ENCODE data around the gene CHRNA5.

Gene CHRNA5

DNA sequence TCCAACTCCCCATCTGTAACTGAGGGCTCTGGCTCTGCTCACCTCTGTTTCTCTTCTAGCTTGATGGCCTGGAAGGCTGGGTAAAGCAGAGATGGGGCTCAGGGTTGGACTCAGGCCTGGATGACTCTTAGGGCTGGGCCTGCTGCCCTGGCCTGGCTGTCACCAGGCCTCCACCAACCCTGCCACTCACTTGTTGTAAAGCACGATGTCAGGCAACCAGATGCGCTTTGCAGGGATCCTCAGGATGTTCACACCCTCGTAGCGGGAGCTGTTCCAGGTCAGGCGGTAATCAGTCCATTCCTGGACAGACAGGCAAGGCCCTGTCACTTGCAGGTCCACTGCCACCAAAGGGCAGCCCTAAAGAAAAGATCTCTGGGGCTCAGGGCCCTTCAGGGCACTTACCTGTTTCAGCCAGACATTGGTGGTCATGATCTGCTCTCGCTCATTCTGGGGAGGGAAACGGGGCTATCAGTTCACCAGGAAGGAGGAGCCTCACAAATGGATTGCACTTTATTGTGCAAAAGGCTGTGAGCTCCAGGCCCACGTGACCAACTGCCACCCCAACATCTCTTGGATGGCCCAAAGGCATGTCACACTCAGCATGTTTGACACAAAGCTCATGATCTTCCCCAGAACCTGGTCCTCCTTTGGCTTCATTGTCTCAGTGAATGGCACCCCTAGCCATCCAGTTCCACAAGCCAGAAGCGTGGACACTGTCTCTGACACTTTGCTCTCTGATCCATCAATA lies 65.7 kb downstream of the CHRNA5 start:
- no peak overlapping the region for H3K9ac ChIP-seq (ENCODE audit: insufficient read length, low read depth)

DNA sequence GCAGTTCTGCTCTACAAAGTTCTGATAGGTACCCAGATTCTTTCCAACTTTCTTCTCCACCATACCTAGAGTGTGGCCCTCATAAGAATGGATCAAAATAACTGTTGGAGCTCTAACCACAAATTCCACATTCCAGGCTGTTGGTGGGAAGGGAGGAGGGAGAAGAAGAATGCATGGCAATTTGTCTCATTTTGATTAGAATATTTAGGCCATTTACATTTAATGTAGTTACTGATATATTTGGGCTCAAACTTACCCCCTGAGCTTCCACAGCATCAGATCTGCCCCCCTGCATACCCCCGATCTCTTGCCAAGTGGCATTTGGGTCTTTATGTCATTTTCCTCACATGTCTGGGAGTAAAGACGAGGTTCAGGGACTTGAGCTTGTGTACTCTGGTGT lies 68.0 kb downstream of the CHRNA5 start:
- H3K27me3 ChIP-seq (ENCODE audit: insufficient read depth, insufficient read length) = no peaks in the 10 kb centered on the region
- peaks cover 4% of the 10 kb centered on the region for H3K4me1 ChIP-seq (ENCODE audit: insufficient read depth, insufficient read length)
- H3K9me3 ChIP-seq (ENCODE audit: insufficient read depth, low read length) = peaks cover 8% of the 10 kb centered on the region; the same call in 1 of the 2 replicates
- no peak for TF ChIP-seq YY1 (IDR thresholded peaks at IDR 0.05; ENCODE audit: insufficient read depth, insufficient read length)
- TF ChIP-seq ZNF274 (IDR thresholded peaks at IDR 0.05; ENCODE audit: low read depth, low read length) = no peak
- TF ChIP-seq SUZ12 (IDR thresholded peaks at IDR 0.05; ENCODE audit: extremely low read depth, insufficient read depth, insufficient read length) = no peak
- no peak overlapping the region for H3K4me3 ChIP-seq (ENCODE audit: insufficient read length, low read depth)
- H3K36me3 ChIP-seq (ENCODE audit: insufficient read depth, insufficient read length, low read length) = no peaks in the 10 kb centered on the region
- H3K9ac ChIP-seq (ENCODE audit: insufficient read length, low read depth) = no peak overlapping the region
- DNase-seq (ENCODE audit: low read depth, low spot score) = no peak

More for the DNA sequence above, 65.7 kb downstream of the CHRNA5 start:
- Histone ChIP-seq H3K36me3 (ENCODE audit: insufficient read depth, insufficient read length, low read length) (no peaks in the 10 kb centered on the region), H3K4me1 (ENCODE audit: insufficient read depth, insufficient read length) (no peaks in the 10 kb centered on the region), H3K9me3 (ENCODE audit: insufficient read depth, low read length) (peaks cover 8% of the 10 kb centered on the region; the same call in 1 of the 2 replicates), H3K4me3 (ENCODE audit: insufficient read length, low read depth) (no peak overlapping the region), H3K27me3 (ENCODE audit: insufficient read depth, insufficient read length) (no peaks in the 10 kb centered on the region)
- DNase-seq (ENCODE audit: low read depth, low spot score) = no peak
- TF ChIP-seq SUZ12 (IDR thresholded peaks at IDR 0.05; ENCODE audit: extremely low read depth, insufficient read depth, insufficient read length) (no peak), YY1 (IDR thresholded peaks at IDR 0.05; ENCODE audit: insufficient read depth, insufficient read length) (no peak), ZNF274 (IDR thresholded peaks at IDR 0.05; ENCODE audit: low read depth, low read length) (no peak)

DNA sequence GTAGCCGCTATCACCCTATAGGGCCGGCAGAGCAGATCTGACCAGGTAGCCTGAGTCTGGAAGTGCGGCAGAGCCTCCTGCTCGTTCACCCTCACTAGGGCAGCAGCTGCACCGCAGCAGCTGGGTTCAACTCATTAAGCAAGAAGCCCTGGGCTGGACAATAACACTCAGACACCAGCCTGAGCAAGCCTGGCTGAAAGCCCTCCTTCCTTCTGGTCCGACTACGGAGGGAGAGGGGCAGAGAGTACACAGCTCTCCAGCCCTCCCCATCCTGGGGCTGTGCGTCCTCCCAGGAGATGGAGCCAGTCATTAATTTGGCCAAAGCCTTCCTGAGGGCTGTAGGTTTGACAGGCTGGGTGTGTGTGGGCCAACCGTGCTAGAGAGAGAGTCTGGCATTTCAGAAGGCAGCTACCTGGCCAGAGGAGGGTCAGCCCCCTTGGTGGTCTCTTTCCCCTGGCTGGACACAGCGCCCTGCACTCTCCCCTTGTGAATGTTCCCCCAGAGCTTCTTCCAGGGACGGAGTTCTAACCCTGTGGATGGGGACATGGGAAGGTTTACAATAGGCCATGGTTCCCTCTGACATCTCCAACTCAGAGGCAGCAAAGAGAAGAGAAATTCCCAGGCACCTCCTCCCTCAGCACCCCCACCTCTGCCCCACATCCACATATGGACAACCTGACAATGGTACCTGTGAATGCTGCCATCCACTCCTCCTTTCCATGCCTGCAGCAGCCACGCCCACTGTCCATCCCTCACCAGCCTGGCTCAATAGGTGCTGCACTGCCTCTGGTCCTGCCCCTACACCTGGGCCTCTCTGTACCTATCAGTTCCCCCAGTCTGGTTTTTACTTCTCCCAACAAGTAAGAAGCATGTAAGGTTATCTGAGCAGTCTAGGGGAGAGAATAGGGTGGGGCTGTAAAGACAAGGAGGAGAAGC lies 69.2 kb downstream of the CHRNA5 start:
- no peaks in the 10 kb centered on the region for H3K36me3 ChIP-seq (ENCODE audit: insufficient read depth, insufficient read length, low read length)
- TF ChIP-seq YY1 (IDR thresholded peaks at IDR 0.05; ENCODE audit: insufficient read depth, insufficient read length) = no peak
- TF ChIP-seq SUZ12 (IDR thresholded peaks at IDR 0.05; ENCODE audit: extremely low read depth, insufficient read depth, insufficient read length) = no peak
- no peak for TF ChIP-seq ZNF274 (IDR thresholded peaks at IDR 0.05; ENCODE audit: low read depth, low read length)
- H3K9ac ChIP-seq (ENCODE audit: insufficient read length, low read depth) = no peak overlapping the region

DNA sequence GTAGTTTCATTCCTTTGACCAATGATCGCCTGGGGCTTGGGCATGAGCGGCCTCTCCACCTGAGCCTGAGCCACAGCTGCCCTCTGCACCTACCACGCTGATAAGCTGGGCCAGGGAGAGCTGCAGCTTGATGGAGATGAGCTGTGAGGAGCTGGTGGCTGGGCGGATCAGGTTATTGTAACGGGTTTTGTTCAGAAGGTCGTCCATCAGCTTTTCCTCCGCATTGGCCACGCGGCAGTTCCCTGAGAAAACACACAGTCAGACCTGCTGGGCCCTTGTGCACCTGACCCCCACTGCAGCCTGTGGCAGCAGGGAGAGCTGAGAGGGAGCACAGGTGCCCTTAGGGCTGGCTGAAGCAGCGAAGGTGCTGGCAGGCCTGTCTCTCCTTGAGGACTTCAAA lies 70.0 kb downstream of the CHRNA5 start:
- peaks cover 4% of the 10 kb centered on the region for H3K4me1 ChIP-seq (ENCODE audit: insufficient read depth, insufficient read length)
- DNase-seq (ENCODE audit: low read depth, low spot score) = no peak
- H3K36me3 ChIP-seq (ENCODE audit: insufficient read depth, insufficient read length, low read length) = no peaks in the 10 kb centered on the region
- peaks cover 10% of the 10 kb centered on the region for H3K27me3 ChIP-seq (ENCODE audit: insufficient read depth, insufficient read length)
- no peak overlapping the region for H3K9ac ChIP-seq (ENCODE audit: insufficient read length, low read depth)
- TF ChIP-seq ZNF274 (IDR thresholded peaks at IDR 0.05; ENCODE audit: low read depth, low read length) (no peak), YY1 (IDR thresholded peaks at IDR 0.05; ENCODE audit: insufficient read depth, insufficient read length) (no peak), SUZ12 (IDR thresholded peaks at IDR 0.05; ENCODE audit: extremely low read depth, insufficient read depth, insufficient read length) (no peak)
- peaks cover 8% of the 10 kb centered on the region; the same call in 1 of the 2 replicates for H3K9me3 ChIP-seq (ENCODE audit: insufficient read depth, low read length)
- no peak overlapping the region for H3K4me3 ChIP-seq (ENCODE audit: insufficient read length, low read depth)

More for the DNA sequence above, 69.2 kb downstream of the CHRNA5 start:
- DNase-seq (ENCODE audit: low read depth, low spot score) = no peak
- Histone ChIP-seq H3K27me3 (ENCODE audit: insufficient read depth, insufficient read length) (peaks cover 1% of the 10 kb centered on the region), H3K4me1 (ENCODE audit: insufficient read depth, insufficient read length) (peaks cover 4% of the 10 kb centered on the region), H3K9me3 (ENCODE audit: insufficient read depth, low read length) (peaks cover 8% of the 10 kb centered on the region; the same call in 1 of the 2 replicates), H3K4me3 (ENCODE audit: insufficient read length, low read depth) (no peak overlapping the region)

DNA sequence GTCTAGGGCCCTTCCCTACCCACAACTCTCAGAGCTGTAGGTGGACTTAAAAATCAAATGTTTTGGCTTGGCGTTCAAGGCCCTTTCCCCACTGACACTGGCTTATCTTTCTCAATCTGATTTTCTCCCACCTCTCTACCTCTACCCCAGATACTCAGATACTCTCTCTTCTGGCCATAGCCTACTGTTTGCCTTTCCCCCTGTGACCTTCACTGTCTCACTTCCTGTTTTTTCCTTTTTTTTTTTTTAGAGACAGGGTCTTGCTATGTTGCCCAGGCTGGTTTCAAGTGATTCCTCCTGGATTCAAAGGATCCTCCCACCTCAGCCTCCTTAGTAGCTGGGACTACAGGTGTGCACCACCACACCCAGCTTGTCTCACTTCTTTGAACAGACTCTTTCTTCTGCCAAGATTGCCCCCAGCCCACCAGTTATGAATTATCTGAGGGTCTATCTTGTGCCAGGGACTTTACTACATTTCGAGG lies 71.1 kb downstream of the CHRNA5 start:
- H3K9ac ChIP-seq (ENCODE audit: insufficient read length, low read depth) = no peak overlapping the region

DNA sequence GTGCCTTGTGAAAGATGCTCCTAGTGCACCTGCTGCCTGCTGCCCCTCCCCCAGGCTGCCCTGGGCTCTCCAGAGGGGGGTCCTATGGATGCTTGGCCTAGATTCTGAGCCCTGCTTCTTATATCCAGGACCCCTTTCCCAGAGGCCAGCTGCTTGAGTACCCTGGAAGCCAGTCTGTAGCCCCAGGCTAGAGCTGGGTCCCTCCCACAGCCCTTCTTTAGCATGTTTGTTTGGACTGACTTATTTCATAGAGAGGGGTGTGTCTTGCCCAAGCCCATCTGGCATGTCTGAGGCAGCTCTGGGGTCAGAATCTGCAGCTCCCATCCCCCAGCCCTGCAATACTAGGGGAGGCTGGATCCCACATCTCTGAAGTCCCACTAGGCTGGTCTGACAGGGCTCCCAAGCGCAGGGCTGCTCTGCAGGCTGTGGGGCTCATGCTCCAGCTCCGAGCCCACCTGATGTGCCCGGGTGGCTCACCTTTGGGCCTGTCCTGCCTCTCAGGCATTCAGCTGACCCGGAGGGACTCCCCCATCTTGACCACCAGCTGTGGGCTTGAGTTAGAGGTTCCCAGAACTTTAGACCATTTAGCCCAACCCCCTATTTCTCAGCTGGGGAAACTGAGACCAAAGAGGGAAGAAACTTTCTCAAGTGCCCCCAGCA lies 72.6 kb downstream of the CHRNA5 start:
- no peak for DNase-seq (ENCODE audit: low read depth, low spot score)
- Histone ChIP-seq H3K9ac (ENCODE audit: insufficient read length, low read depth) (no peak overlapping the region), H3K4me1 (ENCODE audit: insufficient read depth, insufficient read length) (peaks cover 11% of the 10 kb centered on the region), H3K27me3 (ENCODE audit: insufficient read depth, insufficient read length) (peaks cover 13% of the 10 kb centered on the region), H3K9me3 (ENCODE audit: insufficient read depth, low read length) (peaks cover 6% of the 10 kb centered on the region; the same call in 1 of the 2 replicates), H3K4me3 (ENCODE audit: insufficient read length, low read depth) (no peak overlapping the region), H3K36me3 (ENCODE audit: insufficient read depth, insufficient read length, low read length) (no peaks in the 10 kb centered on the region)
- no peak for TF ChIP-seq SUZ12 (IDR thresholded peaks at IDR 0.05; ENCODE audit: extremely low read depth, insufficient read depth, insufficient read length)

More for the DNA sequence above, 71.1 kb downstream of the CHRNA5 start:
- no peak for DNase-seq (ENCODE audit: low read depth, low spot score)
- H3K4me1 ChIP-seq (ENCODE audit: insufficient read depth, insufficient read length) = peaks cover 4% of the 10 kb centered on the region
- TF ChIP-seq YY1 (IDR thresholded peaks at IDR 0.05; ENCODE audit: insufficient read depth, insufficient read length) = no peak
- no peak for TF ChIP-seq ZNF274 (IDR thresholded peaks at IDR 0.05; ENCODE audit: low read depth, low read length)
- no peak for TF ChIP-seq SUZ12 (IDR thresholded peaks at IDR 0.05; ENCODE audit: extremely low read depth, insufficient read depth, insufficient read length)
- no peaks in the 10 kb centered on the region for H3K36me3 ChIP-seq (ENCODE audit: insufficient read depth, insufficient read length, low read length)
- no peak overlapping the region for H3K4me3 ChIP-seq (ENCODE audit: insufficient read length, low read depth)
- peaks cover 8% of the 10 kb centered on the region; the same call in 1 of the 2 replicates for H3K9me3 ChIP-seq (ENCODE audit: insufficient read depth, low read length)
- peaks cover 13% of the 10 kb centered on the region for H3K27me3 ChIP-seq (ENCODE audit: insufficient read depth, insufficient read length)
